Esophagus squamous epithelium (tissue), 4 donors: ENCODE measurements around the gene RNF217.

Experiments
- POLR2A ChIP-seq, 4 donors: fragments of 450-650 bp; IDR thresholded peaks; one replicate each; pipeline ENCODE4 v1.6.1; 2017; ENCODE audit warnings: antibody characterized with exemption in 4 of 4, mild to moderate bottlenecking in 4 of 4, moderate library complexity in 3 of 4
- TF ChIP-seq, protein P1 (sequence below), 6 experiments: fragments of 450-650 bp in 4 of 6; fragments of 200-600 bp in 2 of 6; sonication (generic) in 2 of 6; IDR thresholded peaks; one replicate each; pipeline ENCODE4 v1.5.1; 2016 to 2019; ENCODE audit warnings: antibody characterized with exemption in 6 of 6, mild to moderate bottlenecking in 4 of 6, moderate library complexity in 4 of 6

GRCh38 chr6:125066964-125067363 is 104.7 kb downstream of the RNF217 start:
- TF ChIP-seq, protein P1, sequence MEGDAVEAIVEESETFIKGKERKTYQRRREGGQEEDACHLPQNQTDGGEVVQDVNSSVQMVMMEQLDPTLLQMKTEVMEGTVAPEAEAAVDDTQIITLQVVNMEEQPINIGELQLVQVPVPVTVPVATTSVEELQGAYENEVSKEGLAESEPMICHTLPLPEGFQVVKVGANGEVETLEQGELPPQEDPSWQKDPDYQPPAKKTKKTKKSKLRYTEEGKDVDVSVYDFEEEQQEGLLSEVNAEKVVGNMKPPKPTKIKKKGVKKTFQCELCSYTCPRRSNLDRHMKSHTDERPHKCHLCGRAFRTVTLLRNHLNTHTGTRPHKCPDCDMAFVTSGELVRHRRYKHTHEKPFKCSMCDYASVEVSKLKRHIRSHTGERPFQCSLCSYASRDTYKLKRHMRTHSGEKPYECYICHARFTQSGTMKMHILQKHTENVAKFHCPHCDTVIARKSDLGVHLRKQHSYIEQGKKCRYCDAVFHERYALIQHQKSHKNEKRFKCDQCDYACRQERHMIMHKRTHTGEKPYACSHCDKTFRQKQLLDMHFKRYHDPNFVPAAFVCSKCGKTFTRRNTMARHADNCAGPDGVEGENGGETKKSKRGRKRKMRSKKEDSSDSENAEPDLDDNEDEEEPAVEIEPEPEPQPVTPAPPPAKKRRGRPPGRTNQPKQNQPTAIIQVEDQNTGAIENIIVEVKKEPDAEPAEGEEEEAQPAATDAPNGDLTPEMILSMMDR (IDR thresholded peaks at IDR 0.05) = no peak
- no peak for TF ChIP-seq POLR2A (IDR thresholded peaks at IDR 0.05)
